GM19468 (cell line): ENCODE results near the gene CASKIN1.

Experiments
- ATAC-seq: cut with Tn5 transposase; IDR thresholded peaks from one replicate; pipeline ENCODE4 v1.9.1; 2021; ENCODE audit warnings: mild to moderate bottlenecking, moderate library complexity, moderate number of reproducible peaks; ENCODE audit not compliant: unreplicated experiment; ENCODE audit errors: extremely low read depth

Gene CASKIN1

GRCh38 chr16:2197765-2198164 is 1.4 kb upstream of the CASKIN1 start:
- no peak for ATAC-seq

- no peak for ATAC-seq
Measured at GRCh38 chr16:2196981-2197511, 641 bp upstream of the CASKIN1 start.

- no peak for ATAC-seq
Measured at GRCh38 chr16:2195322-2196161, 863 bp downstream of the CASKIN1 start.

- ATAC-seq, result no peak
Measured at GRCh38 chr16:2194852-2195321, 1.5 kb downstream of the CASKIN1 start.

GRCh38 chr16:2194166-2194834 is 2.1 kb downstream of the CASKIN1 start:
- no peak for ATAC-seq

GRCh38 chr16:2191446-2191706 is 5.0 kb downstream of the CASKIN1 start:
- ATAC-seq, result no peak

GRCh38 chr16:2190659-2191445 is 5.6 kb downstream of the CASKIN1 start:
- ATAC-seq, result no peak

GRCh38 chr16:2190002-2190658 is 6.3 kb downstream of the CASKIN1 start:
- ATAC-seq, result no peak

- no peak for ATAC-seq
Measured at GRCh38 chr16:2189252-2189893, 7.0 kb downstream of the CASKIN1 start.

GRCh38 chr16:2188395-2188794 is 8.0 kb downstream of the CASKIN1 start:
- ATAC-seq, result no peak

- no peak for ATAC-seq
Measured at GRCh38 chr16:2187212-2187611, 9.2 kb downstream of the CASKIN1 start.

GRCh38 chr16:2186505-2186904 is 9.9 kb downstream of the CASKIN1 start:
- no peak for ATAC-seq

- no peak for ATAC-seq
Measured at GRCh38 chr16:2186064-2186463, 10.3 kb downstream of the CASKIN1 start.

- ATAC-seq, result no peak
Measured at GRCh38 chr16:2184962-2185361, 11.4 kb downstream of the CASKIN1 start.

- no peak for ATAC-seq
Measured at GRCh38 chr16:2184346-2184745, 12.1 kb downstream of the CASKIN1 start.

GRCh38 chr16:2183671-2184070 is 12.7 kb downstream of the CASKIN1 start:
- ATAC-seq, result no peak

GRCh38 chr16:2181952-2182351 is 14.5 kb downstream of the CASKIN1 start:
- ATAC-seq, result no peak

GRCh38 chr16:2180962-2181923 is 15.2 kb downstream of the CASKIN1 start:
- ATAC-seq, result no peak

GRCh38 chr16:2180461-2180860 is 15.9 kb downstream of the CASKIN1 start:
- ATAC-seq, result no peak
